AG04449 (cell line): ENCODE results near the gene SPACA4.

Experiments
- CTCF ChIA-PET: fragments of 350-600 bp; formaldehyde crosslinking; extraction: SDS; loops from one replicate; lab custom pipeline; 2021; ENCODE audit warnings: antibody characterized with exemption; lab: Yijun Ruan, JAX
- POLR2A ChIA-PET: fragments of 400-600, 350-600 bp; formaldehyde crosslinking; extraction: SDS; loops from one replicate; lab custom pipeline; 2020; ENCODE audit warnings: antibody characterized with exemption, inconsistent platforms; lab: Yijun Ruan, JAX
- DNase-seq: peaks from one replicate; pipeline ENCODE4 v3.0.0-alpha.2; 2010; ENCODE audit warnings: low read depth, low spot score
- H3K4me3 ChIP-seq: 2 replicates; pipeline ENCODE4 v1.5.1; 2011; ENCODE audit warnings: low read depth, mild to moderate bottlenecking, control low read depth, low read length
- CTCF ChIP-seq: IDR thresholded peaks from one replicate; pipeline ENCODE4 v1.5.1; 2011; ENCODE audit warnings: mild to moderate bottlenecking, moderate library complexity, low read length, control low read depth, inconsistent platforms; ENCODE audit not compliant: insufficient read depth; ENCODE audit errors: missing control alignments

Gene SPACA4

GRCh38 chr19:48595171-48595570 is 11.4 kb upstream of the SPACA4 start:
- ChIA-PET CTCF (interaction anchor here (0.7 to 3.8 kb wide), 8 partner anchors 8 to 105 kb away, joined by 3 to 21 read pairs (median 6); no protein-coding TSS in a partner anchor), POLR2A (interaction anchor here (1.0 kb wide), 1 partner anchor 24 kb away, joined by 3 read pairs; the partner anchor contains the start of genes RPL18 and SPHK2)
- DNase-seq: no peak
- TF ChIP-seq CTCF: no peak
- no peak overlapping the region for H3K4me3 ChIP-seq

GRCh38 chr19:48595833-48596232 is 10.7 kb upstream of the SPACA4 start:
- ChIA-PET CTCF (interaction anchor here (0.7 to 3.8 kb wide), 7 partner anchors 9 to 106 kb away, joined by 3 to 21 read pairs (median 6); no protein-coding TSS in a partner anchor), POLR2A (no interaction called here)
- no peak for TF ChIP-seq CTCF
- no peak overlapping the region for H3K4me3 ChIP-seq
- no peak for DNase-seq

- DNase-seq: no peak
- TF ChIP-seq CTCF: no peak
- no peak overlapping the region for H3K4me3 ChIP-seq
- ChIA-PET CTCF (no interaction called here), POLR2A (no interaction called here)
Measured at GRCh38 chr19:48596237-48596636, 10.3 kb upstream of the SPACA4 start.

- no peak for DNase-seq
- CTCF ChIA-PET: no interaction called here
- H3K4me3 ChIP-seq: no peak overlapping the region
Measured at GRCh38 chr19:48596679-48597465, 9.7 kb upstream of the SPACA4 start.

GRCh38 chr19:48598996-48599700 is 7.4 kb upstream of the SPACA4 start:
- no peak overlapping the region for H3K4me3 ChIP-seq
- POLR2A ChIA-PET: no interaction called here
- CTCF ChIA-PET: interaction anchor here (0.6 to 3.5 kb wide), 4 partner anchors 10 to 110 kb away, joined by 3 to 27 read pairs (median 4); no protein-coding TSS in a partner anchor
- DNase-seq: no peak
- no peak for TF ChIP-seq CTCF

More at GRCh38 chr19:48596679-48597465, 9.7 kb upstream of the SPACA4 start:
- POLR2A ChIA-PET: no interaction called here
- no peak for TF ChIP-seq CTCF
